ENCODE measurements around the gene COX14.
"Not testable (repeated sequence)": the region's sequence is repeated elsewhere in the genome, so short reads cannot be mapped to it uniquely, and the experiment has no call there.

Gene COX14

DNA sequence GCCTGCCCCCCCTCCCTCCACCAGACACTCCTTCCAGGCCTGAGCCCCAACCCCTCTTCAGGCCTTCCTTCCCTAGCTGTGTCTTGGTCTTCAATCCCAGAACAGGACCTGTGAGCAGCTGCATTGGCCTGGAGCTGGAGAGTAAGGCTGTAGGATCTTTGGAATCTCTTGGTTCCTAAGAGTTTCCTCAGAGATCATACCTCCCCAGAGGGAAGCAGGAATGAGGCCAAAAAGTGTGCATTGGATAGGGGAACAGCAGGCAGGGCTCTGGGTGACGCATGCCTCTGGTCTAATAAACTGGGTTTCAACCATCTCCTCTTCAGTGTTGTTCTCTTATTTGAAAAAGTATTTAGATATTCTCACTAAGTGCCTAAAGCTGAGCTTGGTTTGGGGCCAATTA, 28.7 kb upstream of the COX14 start:
- ChIA-PET CTCF (interaction anchor here (0.6 to 2.3 kb wide), 2 partner anchors 12 to 27 kb away, joined by 3 to 16 read pairs; partner anchors contain the start of gene COX14), POLR2A (interaction anchor here (0.9 to 1.4 kb wide), 3 partner anchors 16 to 84 kb away, joined by 3 to 6 read pairs (median 4); partner anchors contain the start of genes CERS5 and COX14)
- DNase-seq (ENCODE audit: extremely low spot score) = no peak
- TF ChIP-seq FOXK2 (IDR thresholded peaks at IDR 0.05) (no peak), L3MBTL2 (conservative IDR thresholded peaks at IDR 0.05) (no peak), ELF4 (IDR thresholded peaks at IDR 0.05) (no peak), CTBP1 (IDR thresholded peaks at IDR 0.05; ENCODE audit: borderline replicate concordance) (no peak), NFRKB (IDR thresholded peaks at IDR 0.05) (no peak), ZNF384 (IDR thresholded peaks at IDR 0.05) (no peak), ARNT (IDR thresholded peaks at IDR 0.05) (no peak)

- not testable (repeated sequence) for DNase-seq (ENCODE audit: extremely low spot score)
- POLR2A ChIA-PET = interaction anchor here (0.6 to 2.6 kb wide), 29 partner anchors 9 to 343 kb away, joined by 3 to 56 read pairs (median 4); partner anchors contain the start of genes CERS5, COX14, RACGAP1 and TMBIM6
- CTCF ChIA-PET = interaction anchor here (0.5 to 2.3 kb wide), 15 partner anchors 12 to 563 kb away, joined by 3 to 16 read pairs (median 4); partner anchors contain the start of gene COX14
These were observed 27.6 kb upstream of the COX14 start for GRCh38 chr12:50084409-50084774.

- DNase-seq (ENCODE audit: extremely low spot score) = peak; percentile 88
- ChIA-PET POLR2A (interaction anchor here (0.6 to 2.6 kb wide), 30 partner anchors 10 to 410 kb away, joined by 3 to 56 read pairs (median 4); partner anchors contain the start of genes CERS5, COX14, RACGAP1 and TMBIM6), CTCF (interaction anchor here (0.5 to 2.3 kb wide), 19 partner anchors 11 to 562 kb away, joined by 3 to 16 read pairs (median 4); partner anchors contain the start of gene COX14)
- no peak for TF ChIP-seq NFRKB (IDR thresholded peaks at IDR 0.05)
- TF ChIP-seq ZNF384 (IDR thresholded peaks at IDR 0.05) = no peak
- no peak for TF ChIP-seq ARNT (IDR thresholded peaks at IDR 0.05)
- TF ChIP-seq FOXA1 (IDR thresholded peaks at IDR 0.05) = no peak
- no peak for TF ChIP-seq FOXK2 (IDR thresholded peaks at IDR 0.05)
- no peak for TF ChIP-seq FOXM1 (IDR thresholded peaks at IDR 0.05; ENCODE audit: borderline replicate concordance)
- TF ChIP-seq HDGF (IDR thresholded peaks at IDR 0.05; ENCODE audit: borderline replicate concordance) = no peak
- no peak for TF ChIP-seq LEF1 (IDR thresholded peaks at IDR 0.05; ENCODE audit: borderline replicate concordance)
- no peak for TF ChIP-seq SUZ12 (IDR thresholded peaks at IDR 0.05)
- TF ChIP-seq CTBP1 (IDR thresholded peaks at IDR 0.05; ENCODE audit: borderline replicate concordance) = no peak
- no peak for TF ChIP-seq ELF4 (IDR thresholded peaks at IDR 0.05)
- TF ChIP-seq TARDBP (IDR thresholded peaks at IDR 0.05) = no peak
- no peak for TF ChIP-seq PKNOX1 (IDR thresholded peaks at IDR 0.05)
- no peak for TF ChIP-seq SP1 (IDR thresholded peaks at IDR 0.05)
- TF ChIP-seq BHLHE40 (IDR thresholded peaks at IDR 0.05; ENCODE audit: borderline replicate concordance) = no peak
- no peak for TF ChIP-seq L3MBTL2 (conservative IDR thresholded peaks at IDR 0.05)
These were observed 27.0 kb upstream of the COX14 start, which contains the start of gene SMARCD1 for GRCh38 chr12:50084775-50085614. Gene SMARCD1, plus strand, starts transcription at chr12:50085342. Its CDS starts 28 bp downstream, at chr12:50085370.

DNA sequence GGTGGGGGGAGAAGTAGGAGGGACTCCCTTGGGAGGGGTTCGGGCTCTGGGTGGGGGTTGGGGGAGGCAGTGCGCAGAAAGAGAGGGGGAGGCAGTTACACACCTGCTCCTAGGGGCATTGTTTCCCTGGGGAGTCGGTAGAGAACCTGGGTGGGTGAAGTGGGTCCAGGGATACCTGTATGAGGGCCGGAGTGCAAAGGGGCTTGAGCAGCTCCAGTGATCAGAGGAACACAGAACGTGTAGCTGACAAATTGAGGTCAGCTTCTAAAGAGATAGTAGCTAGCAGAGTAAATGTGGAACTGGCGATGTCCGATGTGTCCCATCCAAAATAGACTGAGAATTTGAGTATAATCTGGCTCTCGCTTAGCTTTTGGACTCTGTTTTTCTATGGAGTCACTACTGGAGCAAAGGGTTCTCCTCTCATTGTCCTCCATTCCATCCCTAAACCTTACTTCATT, 26.4 kb upstream of the COX14 start:
- ChIA-PET POLR2A (interaction anchor here (0.6 to 2.6 kb wide), 16 partner anchors 10 to 409 kb away, joined by 3 to 56 read pairs (median 6); partner anchors contain the start of genes CERS5 and COX14), CTCF (interaction anchor here (0.6 to 1.4 kb wide), 7 partner anchors 15 to 216 kb away, joined by 3 to 9 read pairs (median 3); no protein-coding TSS in a partner anchor)
- TF ChIP-seq HDGF (IDR thresholded peaks at IDR 0.05; ENCODE audit: borderline replicate concordance) = no peak
- TF ChIP-seq CTBP1 (IDR thresholded peaks at IDR 0.05; ENCODE audit: borderline replicate concordance) = no peak
- no peak for TF ChIP-seq SUZ12 (IDR thresholded peaks at IDR 0.05)
- no peak for TF ChIP-seq FOXK2 (IDR thresholded peaks at IDR 0.05)
- no peak for TF ChIP-seq ZNF384 (IDR thresholded peaks at IDR 0.05)
- TF ChIP-seq L3MBTL2 (conservative IDR thresholded peaks at IDR 0.05) = no peak
- TF ChIP-seq ELF4 (IDR thresholded peaks at IDR 0.05) = no peak
- TF ChIP-seq LEF1 (IDR thresholded peaks at IDR 0.05; ENCODE audit: borderline replicate concordance) = no peak
- TF ChIP-seq FOXM1 (IDR thresholded peaks at IDR 0.05; ENCODE audit: borderline replicate concordance) = no peak
- TF ChIP-seq FOXA1 (IDR thresholded peaks at IDR 0.05) = no peak
- TF ChIP-seq SP1 (IDR thresholded peaks at IDR 0.05) = no peak
- TF ChIP-seq TARDBP (IDR thresholded peaks at IDR 0.05) = no peak
- TF ChIP-seq BHLHE40 (IDR thresholded peaks at IDR 0.05; ENCODE audit: borderline replicate concordance) = no peak
- TF ChIP-seq NFRKB (IDR thresholded peaks at IDR 0.05) = no peak
- no peak for TF ChIP-seq ARNT (IDR thresholded peaks at IDR 0.05)
- TF ChIP-seq PKNOX1 (IDR thresholded peaks at IDR 0.05) = no peak
- DNase-seq (ENCODE audit: extremely low spot score) = no peak

- POLR2A ChIA-PET = interaction anchor here (1.7 to 2.6 kb wide), 5 partner anchors 12 to 90 kb away, joined by 4 to 56 read pairs (median 12); partner anchors contain the start of genes CERS5 and COX14
- CTCF ChIA-PET = interaction anchor here (0.7 kb wide), 1 partner anchor 119 kb away, joined by 3 read pairs; no protein-coding TSS in a partner anchor
- TF ChIP-seq HDGF (IDR thresholded peaks at IDR 0.05; ENCODE audit: borderline replicate concordance) (no peak), SP1 (IDR thresholded peaks at IDR 0.05) (no peak), FOXM1 (IDR thresholded peaks at IDR 0.05; ENCODE audit: borderline replicate concordance) (no peak), PKNOX1 (IDR thresholded peaks at IDR 0.05) (no peak), LEF1 (IDR thresholded peaks at IDR 0.05; ENCODE audit: borderline replicate concordance) (no peak), FOXK2 (IDR thresholded peaks at IDR 0.05) (no peak), SUZ12 (IDR thresholded peaks at IDR 0.05) (no peak), L3MBTL2 (conservative IDR thresholded peaks at IDR 0.05) (no peak), CTBP1 (IDR thresholded peaks at IDR 0.05; ENCODE audit: borderline replicate concordance) (no peak), ZNF384 (IDR thresholded peaks at IDR 0.05) (no peak), FOXA1 (IDR thresholded peaks at IDR 0.05) (no peak)
- no peak for DNase-seq (ENCODE audit: extremely low spot score)
These were observed 25.9 kb upstream of the COX14 start for GRCh38 chr12:50086148-50086547.
